ENCODE data around the gene BLOC1S4.
"Not testable (repeated sequence)": the region's sequence is repeated elsewhere in the genome, so short reads cannot be mapped to it uniquely, and the experiment has no call there.

Gene BLOC1S4

GRCh38 chr4:6718932-6719610 lies 3.1 kb downstream of the BLOC1S4 start:
- DNase-seq (ENCODE audit: low spot score): no peak

- no peak for DNase-seq (ENCODE audit: low spot score)
Observed at GRCh38 chr4:6719611-6720179, 3.7 kb downstream of the BLOC1S4 start.

- DNase-seq (ENCODE audit: low spot score): peak; percentile 90
Observed at GRCh38 chr4:6720202-6720699, 4.3 kb downstream of the BLOC1S4 start.

- no peak for DNase-seq (ENCODE audit: low spot score)
Observed at GRCh38 chr4:6721121-6721520, 5.1 kb downstream of the BLOC1S4 start.

- DNase-seq (ENCODE audit: low spot score): no peak
Observed at GRCh38 chr4:6722891-6723290, 6.9 kb downstream of the BLOC1S4 start.

GRCh38 chr4:6723851-6724250 lies 7.9 kb downstream of the BLOC1S4 start:
- no peak for DNase-seq (ENCODE audit: low spot score)

- DNase-seq (ENCODE audit: low spot score): peak; percentile 45
Observed at GRCh38 chr4:6724421-6725111, 8.6 kb downstream of the BLOC1S4 start.

- DNase-seq (ENCODE audit: low spot score): not testable (repeated sequence)
Observed at GRCh38 chr4:6725427-6725961, 9.5 kb downstream of the BLOC1S4 start.

- DNase-seq (ENCODE audit: low spot score): no peak
Observed at GRCh38 chr4:6727081-6727942, 11.3 kb downstream of the BLOC1S4 start.

GRCh38 chr4:6727943-6728250 lies 11.9 kb downstream of the BLOC1S4 start:
- DNase-seq (ENCODE audit: low spot score): no peak

GRCh38 chr4:6728320-6729029 lies 12.5 kb downstream of the BLOC1S4 start:
- DNase-seq (ENCODE audit: low spot score): no peak

GRCh38 chr4:6730603-6731317 lies 14.8 kb downstream of the BLOC1S4 start:
- DNase-seq (ENCODE audit: low spot score): no peak

GRCh38 chr4:6731318-6731675 lies 15.3 kb downstream of the BLOC1S4 start:
- DNase-seq (ENCODE audit: low spot score): no peak

- DNase-seq (ENCODE audit: low spot score): no peak
Observed at GRCh38 chr4:6731780-6732179, 15.8 kb downstream of the BLOC1S4 start.

GRCh38 chr4:6732441-6733357 lies 16.7 kb downstream of the BLOC1S4 start:
- DNase-seq (ENCODE audit: low spot score): peak; percentile 94

GRCh38 chr4:6733358-6734164 lies 17.6 kb downstream of the BLOC1S4 start:
- DNase-seq (ENCODE audit: low spot score): no peak

GRCh38 chr4:6734165-6734786 lies 18.3 kb downstream of the BLOC1S4 start:
- DNase-seq (ENCODE audit: low spot score): no peak

GRCh38 chr4:6739920-6740319 lies 23.9 kb downstream of the BLOC1S4 start:
- DNase-seq (ENCODE audit: low spot score): no peak
